GM19238 (cell line): Measurements from ENCODE around the gene MIEF1.

Experiments used
- DNase-seq: peaks from one replicate; pipeline ENCODE4 v3.0.0; 2011; ENCODE audit warnings: low spot score; ENCODE audit not compliant: insufficient read length

Gene MIEF1

GRCh38 chr22:39556970-39557841 lies 55.1 kb downstream of the MIEF1 start:
- DNase-seq, result no peak

GRCh38 chr22:39558254-39558727 lies 56.2 kb downstream of the MIEF1 start:
- DNase-seq, result no peak

- no peak for DNase-seq
Measured at GRCh38 chr22:39558950-39559349, 56.9 kb downstream of the MIEF1 start.

- DNase-seq, result no peak
Measured at GRCh38 chr22:39559456-39560105, 57.5 kb downstream of the MIEF1 start.

- no peak for DNase-seq
Measured at GRCh38 chr22:39560127-39560526, 58.0 kb downstream of the MIEF1 start.

GRCh38 chr22:39562839-39563489 lies 60.9 kb downstream of the MIEF1 start:
- DNase-seq, result no peak

GRCh38 chr22:39563571-39564428 lies 61.7 kb downstream of the MIEF1 start:
- DNase-seq, result no peak

GRCh38 chr22:39565414-39565944 lies 63.4 kb downstream of the MIEF1 start:
- DNase-seq, result no peak

- no peak for DNase-seq
Measured at GRCh38 chr22:39567135-39567946, 65.3 kb downstream of the MIEF1 start.
